Colonic mucosa (tissue), 4 donors: ENCODE data around the gene AMZ1. TPM values are rescaled to one million over a fixed set of nuclear protein-coding genes. Genes with fewer than 3 reads are reported as not detected.
"Not testable (repeated sequence)": the region's sequence is repeated elsewhere in the genome, so short reads cannot be mapped to it uniquely, and the experiment has no call there.

Experiments used
- DNase-seq: peaks from one replicate; pipeline ENCODE4 v3.0.0-alpha.2; 2020
- H3K27ac ChIP-seq: fragments of 200-600 bp; one replicate; pipeline ENCODE4 v1.8.0; 2021
- H3K27me3 ChIP-seq: fragments of 200-600 bp; one replicate; pipeline ENCODE4 v1.8.0; 2021
- H3K36me3 ChIP-seq: fragments of 200-600 bp; one replicate; pipeline ENCODE4 v1.8.0; 2021
- H3K4me1 ChIP-seq: fragments of 200-600 bp; one replicate; pipeline ENCODE4 v1.8.0; 2021; ENCODE audit warnings: mild to moderate bottlenecking
- H3K4me3 ChIP-seq: fragments of 200-600 bp; one replicate; pipeline ENCODE4 v1.8.0; 2021
- H3K9ac ChIP-seq, 2 donors: one replicate each; pipeline ENCODE4 v1.7.0; 2013; ENCODE audit warnings: control low read depth in 2 of 2, low read depth in 2 of 2, low read length in 2 of 2
- H3K9me3 ChIP-seq: fragments of 200-600 bp; one replicate; pipeline ENCODE4 v1.8.0; 2021
- CTCF ChIP-seq: fragments of 200-600 bp; IDR thresholded peaks from one replicate; pipeline ENCODE4 v1.8.0; 2022; ENCODE audit warnings: antibody characterized with exemption, mild to moderate bottlenecking
- intact Hi-C: fragments of 100-400 bp; cut with DNase I; formaldehyde crosslinking; loops from one replicate; pipeline ENCODE4 v1.14.1; 2022
- total RNA-seq, 2 donors: library from RNA; stranded (reverse); fragmentation: NEBNext Ultra II Directional in 1 of 2; extraction: Animal tissue kit (Norgen Biotek cat#: 25700) in 1 of 2; gene quantifications; one replicate each; pipeline ENCODE4 v1.2.1, GENCODE V29; 2021
- donor health status: healthy.
- donor health status: DM: no; HTN: no; CAD: no.
- donor health status: DM: no; HTN: no; CAD: no.

Gene AMZ1
- total RNA-seq, 2 donors from 2014 or later = 0.08 TPM; not detected in 1

DNA sequence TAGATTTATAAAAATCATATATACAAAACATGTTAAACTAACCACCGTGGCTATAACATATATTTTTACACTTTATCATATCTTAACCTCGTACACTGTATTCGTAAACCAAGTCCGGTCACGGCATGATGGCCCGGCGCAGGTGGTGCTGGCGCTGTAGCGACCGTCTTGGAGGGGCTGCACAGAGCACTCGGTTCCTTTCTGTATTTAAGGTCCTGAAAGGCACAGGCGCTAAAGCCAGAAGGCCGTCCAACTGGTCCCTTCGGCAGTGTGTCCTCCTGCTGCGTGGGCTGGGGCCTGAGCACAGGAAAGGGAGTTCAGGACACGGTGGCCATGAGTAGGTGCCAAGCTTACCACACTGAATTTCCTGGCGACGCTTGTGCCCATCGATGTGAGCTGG, 33.8 kb downstream of the AMZ1 start:
- Histone ChIP-seq H3K4me1 (peaks cover 12% of the 10 kb centered on the region), H3K9me3 (no peaks in the 10 kb centered on the region), H3K27me3 (no peaks in the 10 kb centered on the region), H3K9ac (no peak overlapping the region), H3K36me3 (no peaks in the 10 kb centered on the region), H3K4me3 (no peak overlapping the region), H3K27ac (no peak overlapping the region)
- no peak for DNase-seq
- no peak for TF ChIP-seq CTCF
- intact Hi-C loops = no loop called here

DNA sequence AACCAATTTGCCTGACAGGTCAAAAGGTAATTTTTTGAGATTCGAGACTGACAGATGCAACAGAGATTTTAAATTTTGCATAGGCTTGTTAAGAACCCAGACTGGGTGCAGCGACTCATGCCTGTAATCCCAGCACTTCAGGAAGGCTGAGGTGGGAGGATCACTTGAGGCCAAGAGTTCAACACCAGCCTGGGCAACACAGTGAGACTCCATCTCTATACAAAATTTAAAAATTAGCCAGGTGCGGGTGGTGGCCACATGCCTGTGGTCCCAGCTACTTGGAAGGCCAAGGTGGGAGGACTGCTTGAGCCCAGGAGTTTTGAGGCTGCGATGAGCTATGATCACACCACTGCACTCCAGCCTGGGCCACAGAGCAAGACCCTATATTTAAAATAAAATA, 34.6 kb downstream of the AMZ1 start:
- peaks cover 7% of the 10 kb centered on the region for H3K4me1 ChIP-seq
- no peaks in the 10 kb centered on the region for H3K9me3 ChIP-seq
- H3K4me3 ChIP-seq = no peak overlapping the region
- H3K36me3 ChIP-seq = no peaks in the 10 kb centered on the region
- H3K27me3 ChIP-seq = no peaks in the 10 kb centered on the region
- no peak for DNase-seq
- H3K27ac ChIP-seq = no peak overlapping the region
- H3K9ac ChIP-seq = no peak overlapping the region
- intact Hi-C loops = no loop called here
- no peak for TF ChIP-seq CTCF

DNA sequence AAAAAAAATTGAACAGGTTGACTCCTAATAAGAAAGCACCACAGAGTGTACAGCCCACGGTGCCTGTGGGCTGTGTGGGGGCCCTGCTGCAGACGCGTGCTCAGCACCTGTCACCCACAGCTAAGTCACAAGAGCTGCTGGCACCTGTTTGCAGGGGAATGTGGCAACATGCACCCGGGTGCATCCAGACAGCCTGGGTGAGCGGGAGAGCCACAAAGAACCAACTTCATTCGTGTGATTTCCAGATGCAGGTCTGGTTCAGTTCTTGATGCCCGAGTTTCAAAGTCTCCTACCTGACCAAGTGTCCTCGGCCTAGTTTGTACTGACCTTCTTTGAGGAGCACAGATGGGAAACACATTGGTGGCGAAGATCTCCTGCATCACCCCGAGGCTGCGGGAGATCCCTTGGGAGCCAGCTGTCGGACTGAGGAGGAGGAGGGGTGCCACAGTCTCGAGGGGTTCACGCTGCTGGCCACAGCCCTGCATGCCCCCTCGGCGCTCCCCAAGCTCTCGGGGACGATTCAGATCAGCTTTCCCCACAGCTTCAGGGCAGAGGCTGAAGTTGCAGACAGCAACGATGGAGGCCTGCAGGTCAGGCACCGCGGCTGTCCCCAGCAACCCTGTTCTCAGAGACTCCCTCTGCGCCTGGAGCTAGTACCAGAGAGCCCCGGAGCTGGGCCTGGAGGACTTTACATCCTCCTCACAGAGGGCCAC, 35.3 kb downstream of the AMZ1 start:
- H3K4me1 ChIP-seq = peaks cover under 1% of the 10 kb centered on the region
- H3K36me3 ChIP-seq = no peaks in the 10 kb centered on the region
- H3K9ac ChIP-seq = no peak overlapping the region
- no peaks in the 10 kb centered on the region for H3K27me3 ChIP-seq
- H3K9me3 ChIP-seq = no peaks in the 10 kb centered on the region
- no peak for TF ChIP-seq CTCF
- H3K27ac ChIP-seq = no peak overlapping the region
- DNase-seq = no peak
- no peak overlapping the region for H3K4me3 ChIP-seq
- intact Hi-C loops = no loop called here

GRCh38 chr7:2724036-2724435, 36.0 kb downstream of the AMZ1 start:
- H3K9ac ChIP-seq, H3K4me1 ChIP-seq, H3K27ac ChIP-seq, H3K9me3 ChIP-seq, intact Hi-C loops, H3K27me3 ChIP-seq, H3K4me3 ChIP-seq, H3K36me3 ChIP-seq, DNase-seq: not testable (repeated sequence)

DNA sequence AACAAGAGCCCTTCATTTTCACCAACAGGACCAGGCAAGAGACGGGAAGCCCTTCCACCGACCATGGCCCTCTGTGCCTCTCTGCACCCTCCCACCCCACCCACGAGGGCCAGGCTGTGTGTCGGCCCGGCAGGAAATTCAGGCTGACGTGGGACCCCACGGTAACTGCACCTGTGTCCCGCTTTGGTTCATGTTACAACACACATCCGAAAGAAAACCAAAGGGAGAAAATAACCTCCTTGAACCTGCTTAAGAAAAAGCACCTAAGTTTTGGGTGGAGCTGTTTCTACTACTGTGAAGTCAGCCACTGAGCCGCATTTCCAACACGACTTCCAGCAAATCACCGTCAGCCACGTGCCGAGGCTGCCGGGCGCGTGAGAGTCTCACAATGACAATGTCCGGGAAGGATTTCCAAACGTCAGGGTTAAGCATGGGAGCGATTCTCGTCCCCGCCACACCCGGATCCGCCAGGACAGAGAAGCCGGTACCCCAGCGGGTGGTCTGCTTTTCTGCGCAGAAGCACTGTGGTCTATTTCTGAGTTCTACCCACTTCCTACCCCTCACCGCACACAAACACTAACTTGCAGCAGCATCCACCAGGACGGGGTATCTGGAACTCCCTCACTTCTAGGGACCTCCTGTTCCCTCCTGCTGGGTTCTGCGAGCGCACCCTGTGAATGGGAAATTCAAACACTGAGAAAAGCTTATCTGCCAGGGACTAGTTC, 36.6 kb downstream of the AMZ1 start:
- DNase-seq = no peak
- Histone ChIP-seq H3K27me3 (no peaks in the 10 kb centered on the region), H3K9me3 (no peaks in the 10 kb centered on the region), H3K27ac (no peak overlapping the region), H3K4me1 (no peaks in the 10 kb centered on the region), H3K4me3 (no peak overlapping the region), H3K36me3 (no peaks in the 10 kb centered on the region), H3K9ac (no peak overlapping the region)
- no peak for TF ChIP-seq CTCF
- intact Hi-C loops = no loop called here
